ENCODE data around the gene TDRD9. TPM values are rescaled to one million over a fixed set of nuclear protein-coding genes. Genes with fewer than 3 reads are reported as not detected.
A peak's percentile ranks its signal among the peaks of the same experiment; 100 is the strongest.

TDRD9 gene
- total and polyA plus RNA-seq, 2 experiments from 2014 or later, result 0.24 TPM; not detected in 1

GRCh38 chr14:104040539-104040938, 112.3 kb downstream of the TDRD9 start:
- H2AFZ ChIP-seq, result peak overlapping the region; percentile 43; the same call in 1 of the 2 replicates
- H3K36me3 Mint-ChIP-seq (ENCODE audit: low read depth), result no peaks in the 10 kb centered on the region

More at GRCh38 chr14:104040539-104040938, 112.3 kb downstream of the TDRD9 start:
- H3K27me3 ChIP-seq (ENCODE audit: insufficient read depth), result no peaks in the 10 kb centered on the region
- TF ChIP-seq NANOG (IDR thresholded peaks at IDR 0.05; ENCODE audit: borderline replicate concordance) (no peak), CREB1 (CRISPR knock-in tag; IDR thresholded peaks at IDR 0.05; ENCODE audit: low read depth) (no peak), ZNF331 (CRISPR knock-in tag; IDR thresholded peaks at IDR 0.05; ENCODE audit: low read depth) (no peak), EZH2phosphoT487 (IDR thresholded peaks at IDR 0.05; ENCODE audit: unreplicated experiment) (no peak), ZNF114 (CRISPR knock-in tag; IDR thresholded peaks at IDR 0.05) (no peak), JUNB (IDR thresholded peaks at IDR 0.05; ENCODE audit: unreplicated experiment) (no peak), EZH2 (IDR thresholded peaks at IDR 0.05; ENCODE audit: low read depth, unreplicated experiment) (no peak), REST (IDR thresholded peaks at IDR 0.05; ENCODE audit: unreplicated experiment) (no peak), POLR2AphosphoS5 (IDR thresholded peaks at IDR 0.05; ENCODE audit: low read depth) (no peak), STAT1 (IDR thresholded peaks at IDR 0.05; ENCODE audit: unreplicated experiment) (no peak)
- TF ChIP-seq, protein P1, sequence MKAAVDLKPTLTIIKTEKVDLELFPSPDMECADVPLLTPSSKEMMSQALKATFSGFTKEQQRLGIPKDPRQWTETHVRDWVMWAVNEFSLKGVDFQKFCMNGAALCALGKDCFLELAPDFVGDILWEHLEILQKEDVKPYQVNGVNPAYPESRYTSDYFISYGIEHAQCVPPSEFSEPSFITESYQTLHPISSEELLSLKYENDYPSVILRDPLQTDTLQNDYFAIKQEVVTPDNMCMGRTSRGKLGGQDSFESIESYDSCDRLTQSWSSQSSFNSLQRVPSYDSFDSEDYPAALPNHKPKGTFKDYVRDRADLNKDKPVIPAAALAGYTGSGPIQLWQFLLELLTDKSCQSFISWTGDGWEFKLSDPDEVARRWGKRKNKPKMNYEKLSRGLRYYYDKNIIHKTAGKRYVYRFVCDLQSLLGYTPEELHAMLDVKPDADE (IDR thresholded peaks at IDR 0.05), result no peak
- TF ChIP-seq, protein P2, sequence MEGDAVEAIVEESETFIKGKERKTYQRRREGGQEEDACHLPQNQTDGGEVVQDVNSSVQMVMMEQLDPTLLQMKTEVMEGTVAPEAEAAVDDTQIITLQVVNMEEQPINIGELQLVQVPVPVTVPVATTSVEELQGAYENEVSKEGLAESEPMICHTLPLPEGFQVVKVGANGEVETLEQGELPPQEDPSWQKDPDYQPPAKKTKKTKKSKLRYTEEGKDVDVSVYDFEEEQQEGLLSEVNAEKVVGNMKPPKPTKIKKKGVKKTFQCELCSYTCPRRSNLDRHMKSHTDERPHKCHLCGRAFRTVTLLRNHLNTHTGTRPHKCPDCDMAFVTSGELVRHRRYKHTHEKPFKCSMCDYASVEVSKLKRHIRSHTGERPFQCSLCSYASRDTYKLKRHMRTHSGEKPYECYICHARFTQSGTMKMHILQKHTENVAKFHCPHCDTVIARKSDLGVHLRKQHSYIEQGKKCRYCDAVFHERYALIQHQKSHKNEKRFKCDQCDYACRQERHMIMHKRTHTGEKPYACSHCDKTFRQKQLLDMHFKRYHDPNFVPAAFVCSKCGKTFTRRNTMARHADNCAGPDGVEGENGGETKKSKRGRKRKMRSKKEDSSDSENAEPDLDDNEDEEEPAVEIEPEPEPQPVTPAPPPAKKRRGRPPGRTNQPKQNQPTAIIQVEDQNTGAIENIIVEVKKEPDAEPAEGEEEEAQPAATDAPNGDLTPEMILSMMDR (conservative IDR thresholded peaks at IDR 0.05; ENCODE audit: low read depth in 2 of 2), result no peak
- TF ChIP-seq, protein P3, sequence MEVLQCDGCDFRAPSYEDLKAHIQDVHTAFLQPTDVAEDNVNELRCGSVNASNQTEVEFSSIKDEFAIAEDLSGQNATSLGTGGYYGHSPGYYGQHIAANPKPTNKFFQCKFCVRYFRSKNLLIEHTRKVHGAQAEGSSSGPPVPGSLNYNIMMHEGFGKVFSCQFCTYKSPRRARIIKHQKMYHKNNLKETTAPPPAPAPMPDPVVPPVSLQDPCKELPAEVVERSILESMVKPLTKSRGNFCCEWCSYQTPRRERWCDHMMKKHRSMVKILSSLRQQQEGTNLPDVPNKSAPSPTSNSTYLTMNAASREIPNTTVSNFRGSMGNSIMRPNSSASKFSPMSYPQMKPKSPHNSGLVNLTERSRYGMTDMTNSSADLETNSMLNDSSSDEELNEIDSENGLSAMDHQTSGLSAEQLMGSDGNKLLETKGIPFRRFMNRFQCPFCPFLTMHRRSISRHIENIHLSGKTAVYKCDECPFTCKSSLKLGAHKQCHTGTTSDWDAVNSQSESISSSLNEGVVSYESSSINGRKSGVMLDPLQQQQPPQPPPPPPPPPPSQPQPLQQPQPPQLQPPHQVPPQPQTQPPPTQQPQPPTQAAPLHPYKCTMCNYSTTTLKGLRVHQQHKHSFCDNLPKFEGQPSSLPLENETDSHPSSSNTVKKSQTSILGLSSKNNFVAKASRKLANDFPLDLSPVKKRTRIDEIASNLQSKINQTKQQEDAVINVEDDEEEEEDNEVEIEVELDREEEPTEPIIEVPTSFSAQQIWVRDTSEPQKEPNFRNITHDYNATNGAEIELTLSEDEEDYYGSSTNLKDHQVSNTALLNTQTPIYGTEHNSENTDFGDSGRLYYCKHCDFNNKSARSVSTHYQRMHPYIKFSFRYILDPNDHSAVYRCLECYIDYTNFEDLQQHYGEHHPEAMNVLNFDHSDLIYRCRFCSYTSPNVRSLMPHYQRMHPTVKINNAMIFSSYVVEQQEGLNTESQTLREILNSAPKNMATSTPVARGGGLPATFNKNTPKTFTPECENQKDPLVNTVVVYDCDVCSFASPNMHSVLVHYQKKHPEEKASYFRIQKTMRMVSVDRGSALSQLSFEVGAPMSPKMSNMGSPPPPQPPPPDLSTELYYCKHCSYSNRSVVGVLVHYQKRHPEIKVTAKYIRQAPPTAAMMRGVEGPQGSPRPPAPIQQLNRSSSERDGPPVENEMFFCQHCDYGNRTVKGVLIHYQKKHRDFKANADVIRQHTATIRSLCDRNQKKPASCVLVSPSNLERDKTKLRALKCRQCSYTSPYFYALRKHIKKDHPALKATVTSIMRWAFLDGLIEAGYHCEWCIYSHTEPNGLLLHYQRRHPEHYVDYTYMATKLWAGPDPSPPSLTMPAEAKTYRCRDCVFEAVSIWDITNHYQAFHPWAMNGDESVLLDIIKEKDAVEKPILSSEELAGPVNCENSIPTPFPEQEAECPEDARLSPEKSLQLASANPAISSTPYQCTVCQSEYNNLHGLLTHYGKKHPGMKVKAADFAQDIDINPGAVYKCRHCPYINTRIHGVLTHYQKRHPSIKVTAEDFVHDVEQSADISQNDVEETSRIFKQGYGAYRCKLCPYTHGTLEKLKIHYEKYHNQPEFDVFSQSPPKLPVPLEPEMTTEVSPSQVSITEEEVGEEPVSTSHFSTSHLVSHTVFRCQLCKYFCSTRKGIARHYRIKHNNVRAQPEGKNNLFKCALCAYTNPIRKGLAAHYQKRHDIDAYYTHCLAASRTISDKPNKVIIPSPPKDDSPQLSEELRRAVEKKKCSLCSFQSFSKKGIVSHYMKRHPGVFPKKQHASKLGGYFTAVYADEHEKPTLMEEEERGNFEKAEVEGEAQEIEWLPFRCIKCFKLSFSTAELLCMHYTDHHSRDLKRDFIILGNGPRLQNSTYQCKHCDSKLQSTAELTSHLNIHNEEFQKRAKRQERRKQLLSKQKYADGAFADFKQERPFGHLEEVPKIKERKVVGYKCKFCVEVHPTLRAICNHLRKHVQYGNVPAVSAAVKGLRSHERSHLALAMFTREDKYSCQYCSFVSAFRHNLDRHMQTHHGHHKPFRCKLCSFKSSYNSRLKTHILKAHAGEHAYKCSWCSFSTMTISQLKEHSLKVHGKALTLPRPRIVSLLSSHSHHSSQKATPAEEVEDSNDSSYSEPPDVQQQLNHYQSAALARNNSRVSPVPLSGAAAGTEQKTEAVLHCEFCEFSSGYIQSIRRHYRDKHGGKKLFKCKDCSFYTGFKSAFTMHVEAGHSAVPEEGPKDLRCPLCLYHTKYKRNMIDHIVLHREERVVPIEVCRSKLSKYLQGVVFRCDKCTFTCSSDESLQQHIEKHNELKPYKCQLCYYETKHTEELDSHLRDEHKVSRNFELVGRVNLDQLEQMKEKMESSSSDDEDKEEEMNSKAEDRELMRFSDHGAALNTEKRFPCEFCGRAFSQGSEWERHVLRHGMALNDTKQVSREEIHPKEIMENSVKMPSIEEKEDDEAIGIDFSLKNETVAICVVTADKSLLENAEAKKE (CRISPR knock-in tag; IDR thresholded peaks at IDR 0.05), result no peak
- no peak for DNase-seq (ENCODE audit: low spot score)
- H3K27ac ChIP-seq (ENCODE audit: low read depth), result no peak overlapping the region
- H3K4me2 ChIP-seq, result no peak overlapping the region
- no peak overlapping the region for H3K27ac Mint-ChIP-seq
- no peaks in the 10 kb centered on the region for H4K20me1 ChIP-seq (replicated peaks; ENCODE audit: insufficient read depth)
- H3K4me1 ChIP-seq (ENCODE audit: insufficient read depth), result no peaks in the 10 kb centered on the region
- H3K4me3 ChIP-seq, result no peak overlapping the region
- H3K4me3 Mint-ChIP-seq, result no peak overlapping the region
- H3K36me3 ChIP-seq (ENCODE audit: insufficient read depth), result no peaks in the 10 kb centered on the region
- no peaks in the 10 kb centered on the region for H3K79me2 ChIP-seq (replicated peaks; ENCODE audit: insufficient read depth)
- no peaks in the 10 kb centered on the region for H3K9me3 Mint-ChIP-seq
- H3K4me1 Mint-ChIP-seq, result no peaks in the 10 kb centered on the region
- H3K27me3 Mint-ChIP-seq (ENCODE audit: insufficient read depth, low read depth, poor library complexity), result peaks cover 6% of the 10 kb centered on the region
- no peaks in the 10 kb centered on the region for H3F3A ChIP-seq (replicated peaks; ENCODE audit: low read depth)
- no peaks in the 10 kb centered on the region for H3K9me2 ChIP-seq (ENCODE audit: insufficient read depth)
- no peak for ATAC-seq

Measured in GM23338 (cell line).